GM12872 (cell line): ENCODE data around the gene CHRNA4.

Experiments
- TF ChIP-seq, protein P1 (sequence below): IDR thresholded peaks from 3 replicates; pipeline ENCODE4 v1.5.1; 2011; ENCODE audit warnings: low read depth, mild to moderate bottlenecking, low read length, moderate library complexity; ENCODE audit not compliant: insufficient read depth

Gene CHRNA4

DNA sequence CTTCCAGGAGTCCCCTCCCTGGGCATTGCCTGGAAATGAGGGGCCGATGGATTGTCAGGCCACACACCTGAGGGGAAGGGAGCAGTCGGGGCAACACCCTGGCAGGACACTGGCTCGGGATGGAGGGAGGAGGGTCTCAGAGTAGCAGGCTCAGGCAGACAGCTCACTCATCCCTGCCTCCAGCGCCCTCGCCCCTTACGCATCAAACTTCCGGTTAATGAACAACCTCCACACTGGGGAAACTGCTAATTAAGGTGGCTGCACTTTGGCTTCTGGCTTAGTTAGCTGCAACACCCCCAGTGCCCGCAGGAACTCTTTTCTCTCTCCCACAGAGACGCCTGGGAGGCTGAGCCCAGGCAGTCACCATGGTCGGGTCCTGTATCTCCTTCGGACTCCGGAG lies 13.4 kb upstream of the CHRNA4 start:
- TF ChIP-seq, protein P1, sequence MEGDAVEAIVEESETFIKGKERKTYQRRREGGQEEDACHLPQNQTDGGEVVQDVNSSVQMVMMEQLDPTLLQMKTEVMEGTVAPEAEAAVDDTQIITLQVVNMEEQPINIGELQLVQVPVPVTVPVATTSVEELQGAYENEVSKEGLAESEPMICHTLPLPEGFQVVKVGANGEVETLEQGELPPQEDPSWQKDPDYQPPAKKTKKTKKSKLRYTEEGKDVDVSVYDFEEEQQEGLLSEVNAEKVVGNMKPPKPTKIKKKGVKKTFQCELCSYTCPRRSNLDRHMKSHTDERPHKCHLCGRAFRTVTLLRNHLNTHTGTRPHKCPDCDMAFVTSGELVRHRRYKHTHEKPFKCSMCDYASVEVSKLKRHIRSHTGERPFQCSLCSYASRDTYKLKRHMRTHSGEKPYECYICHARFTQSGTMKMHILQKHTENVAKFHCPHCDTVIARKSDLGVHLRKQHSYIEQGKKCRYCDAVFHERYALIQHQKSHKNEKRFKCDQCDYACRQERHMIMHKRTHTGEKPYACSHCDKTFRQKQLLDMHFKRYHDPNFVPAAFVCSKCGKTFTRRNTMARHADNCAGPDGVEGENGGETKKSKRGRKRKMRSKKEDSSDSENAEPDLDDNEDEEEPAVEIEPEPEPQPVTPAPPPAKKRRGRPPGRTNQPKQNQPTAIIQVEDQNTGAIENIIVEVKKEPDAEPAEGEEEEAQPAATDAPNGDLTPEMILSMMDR, result no peak

DNA sequence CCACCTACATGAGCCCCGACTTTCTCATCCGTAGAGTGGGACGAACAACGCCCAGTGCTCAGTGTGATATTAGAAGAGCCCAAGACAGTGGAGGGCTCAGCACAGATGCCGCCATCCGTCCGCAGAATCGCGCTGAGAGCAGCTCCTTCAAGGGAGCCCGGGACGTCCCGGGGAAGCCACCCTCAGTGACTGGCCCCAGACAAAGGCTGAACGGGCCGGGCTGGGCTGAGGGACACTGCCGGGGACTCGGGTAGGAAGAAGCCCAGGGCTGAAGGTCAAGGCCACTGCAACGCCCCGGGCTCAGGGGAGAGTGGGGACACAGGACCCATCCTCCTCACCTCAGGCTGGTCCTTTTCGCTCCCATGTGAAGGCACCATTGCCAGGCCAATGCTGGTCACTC lies 12.8 kb upstream of the CHRNA4 start:
- TF ChIP-seq, protein P1, result no peak

DNA sequence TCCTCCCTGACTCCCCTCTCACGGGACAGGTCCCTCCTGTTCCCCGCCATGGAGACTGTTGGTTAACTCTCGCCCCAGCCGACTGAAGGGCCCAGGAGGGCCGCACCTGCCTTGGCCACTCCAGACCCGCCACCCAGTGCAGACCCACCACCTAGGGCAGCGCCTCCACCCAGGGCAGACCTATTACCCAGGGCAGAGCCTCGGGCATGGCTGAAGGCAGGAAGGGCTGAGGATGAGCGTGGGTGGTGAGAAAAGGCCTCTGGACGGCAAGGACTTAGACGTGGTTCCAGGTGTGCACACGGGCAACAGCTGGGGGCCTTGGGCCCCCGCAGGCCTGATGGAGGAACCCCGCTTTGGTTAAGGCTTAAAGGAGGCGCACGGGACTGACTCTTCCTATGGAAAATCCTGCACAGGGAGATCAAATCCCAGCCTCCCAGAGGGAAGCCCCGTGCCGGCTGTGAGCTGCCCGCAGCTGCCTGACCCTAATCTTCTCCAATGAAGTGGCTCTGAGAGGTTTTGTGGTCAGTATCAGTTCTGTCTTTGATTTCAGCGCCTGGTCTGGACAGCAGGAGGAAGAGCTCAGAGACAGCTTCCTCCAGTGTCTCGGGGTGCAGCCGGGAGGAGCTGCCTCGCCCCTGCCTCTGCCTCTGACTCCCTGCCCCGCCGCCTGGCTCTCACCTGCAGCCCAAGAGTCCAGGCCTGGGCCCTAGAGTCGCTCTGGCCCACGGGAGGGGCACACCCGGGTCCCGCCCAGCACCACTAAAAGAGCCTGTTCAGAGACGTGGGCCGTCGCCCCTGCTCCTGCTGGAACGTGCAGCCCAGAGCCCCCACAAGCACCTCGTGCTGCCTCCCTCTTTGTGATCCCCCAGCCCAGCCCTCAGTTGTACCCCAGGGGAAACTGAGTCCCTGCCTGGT lies 12.1 kb upstream of the CHRNA4 start:
- TF ChIP-seq, protein P1, result no peak

DNA sequence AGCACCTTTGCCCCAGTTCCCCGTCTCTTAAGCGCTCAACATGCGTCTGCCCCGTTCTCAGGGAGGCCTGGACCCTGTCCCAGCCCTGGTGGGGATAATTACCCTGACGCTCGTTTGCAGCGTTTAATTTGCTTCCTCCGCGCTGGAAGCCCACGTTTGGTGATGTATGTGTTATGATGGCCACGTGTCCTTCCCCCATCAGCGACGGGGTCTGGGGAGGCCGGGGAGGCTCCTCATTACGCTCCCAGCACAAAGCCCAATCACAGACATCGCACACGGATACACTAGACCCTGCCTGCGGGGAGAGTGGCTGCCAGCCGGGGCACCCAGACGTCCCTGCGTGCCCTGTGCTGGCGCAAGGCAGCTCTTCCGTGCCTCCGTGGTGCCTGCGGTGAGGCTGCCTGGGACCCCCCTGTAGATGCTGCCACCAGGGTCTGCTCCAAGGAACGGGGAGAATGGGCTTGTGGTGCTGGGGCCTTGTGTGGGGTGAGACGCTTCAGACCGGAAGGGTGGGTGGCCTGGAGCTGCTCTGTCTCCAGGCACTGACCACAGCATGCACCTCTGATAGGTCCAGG lies 10.2 kb upstream of the CHRNA4 start:
- TF ChIP-seq, protein P1, result no peak

DNA sequence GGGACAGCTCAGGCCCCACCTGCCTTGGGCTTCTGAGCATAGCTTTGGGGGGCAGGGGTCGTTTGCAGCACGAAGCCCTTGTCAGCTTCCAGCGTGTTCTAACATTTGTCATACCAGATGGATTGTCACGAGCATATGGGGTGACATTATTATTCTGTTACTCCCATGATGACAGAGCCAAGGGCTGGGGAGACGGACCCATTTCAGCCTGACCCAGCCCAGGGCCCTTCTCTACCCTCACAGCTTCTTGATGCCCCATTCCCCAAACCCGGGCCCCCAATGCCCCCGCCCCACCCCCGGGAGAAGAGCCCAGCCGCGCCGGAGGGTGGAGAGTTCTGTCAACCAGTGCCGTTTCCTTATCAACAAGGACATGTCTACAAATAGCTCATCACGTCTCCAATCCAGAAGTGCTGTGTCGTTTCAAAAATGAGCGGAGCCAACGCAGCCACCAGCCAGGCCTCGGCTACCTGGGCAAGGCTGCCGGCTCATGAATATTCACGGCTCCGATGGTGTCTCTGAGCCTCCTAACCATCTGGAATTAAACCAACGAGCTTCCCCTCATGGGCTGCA lies 9.6 kb upstream of the CHRNA4 start:
- TF ChIP-seq, protein P1, result no peak

DNA sequence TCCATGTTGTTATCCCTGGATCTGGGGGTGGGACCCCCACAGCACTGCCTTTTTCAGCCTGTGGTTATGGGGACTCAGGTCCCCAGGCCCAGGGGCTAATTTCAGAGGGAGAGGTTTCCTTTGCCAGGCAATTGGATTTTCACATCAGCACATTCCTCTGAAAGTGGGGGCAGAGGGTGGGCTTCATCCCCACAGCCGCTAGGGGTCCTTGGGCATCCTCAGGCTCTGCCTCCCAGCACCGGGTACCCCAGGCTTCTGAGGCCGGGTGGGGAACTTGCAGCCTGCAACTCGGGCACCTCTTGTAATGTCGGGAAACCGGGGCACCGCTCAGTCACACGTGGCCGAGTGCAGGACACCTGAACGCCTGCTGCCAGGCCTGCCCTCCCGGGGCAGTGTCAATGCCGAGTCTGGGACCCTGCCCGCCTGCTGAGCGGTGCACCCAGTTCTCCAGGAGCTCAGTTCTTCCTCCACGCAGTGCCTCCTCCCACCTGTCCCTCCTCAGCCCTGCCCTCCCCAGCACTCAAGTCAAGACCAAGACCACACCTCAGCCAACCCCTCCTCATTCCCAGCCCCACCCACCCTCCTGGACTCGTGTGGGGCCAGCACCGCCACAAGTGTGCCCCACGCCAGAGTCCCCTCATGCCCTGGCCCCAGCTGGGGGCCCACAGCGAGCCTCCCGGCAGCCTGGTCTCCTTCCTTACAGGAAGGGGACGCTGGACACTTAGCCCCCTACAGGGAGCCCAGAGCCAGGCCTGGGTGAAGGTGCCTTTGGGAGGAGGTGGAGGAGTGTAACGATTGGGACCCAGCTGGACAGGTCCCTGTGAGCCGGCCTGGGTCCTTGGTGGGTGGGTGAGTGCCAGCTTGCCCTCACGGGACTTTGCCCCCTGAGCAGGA lies 8.8 kb upstream of the CHRNA4 start:
- TF ChIP-seq, protein P1, result no peak
